GM19099 (cell line): ENCODE measurements around the gene NFKBIZ.
A peak's percentile ranks its signal among the peaks of the same experiment; 100 is the strongest.

ENCODE experiments used
- POLR2A ChIP-seq: IDR thresholded peaks from 3 replicates; pipeline ENCODE4 v1.6.1; 2011; ENCODE audit warnings: low read depth; ENCODE audit not compliant: insufficient read length; ENCODE audit errors: extremely low read depth

The NFKBIZ gene

GRCh38 chr3:101852983-101853840 is 3.9 kb downstream of the NFKBIZ start:
- TF ChIP-seq POLR2A = no peak

GRCh38 chr3:101853982-101854381 is 4.7 kb downstream of the NFKBIZ start:
- TF ChIP-seq POLR2A = no peak

- TF ChIP-seq POLR2A = no peak
Observed at GRCh38 chr3:101854608-101855304, 5.4 kb downstream of the NFKBIZ start.

GRCh38 chr3:101857301-101857741 is 8.0 kb downstream of the NFKBIZ start:
- TF ChIP-seq POLR2A = no peak

- peak; percentile 10 for TF ChIP-seq POLR2A
Observed at GRCh38 chr3:101858464-101859030, 9.2 kb downstream of the NFKBIZ start.

- no peak for TF ChIP-seq POLR2A
Observed at GRCh38 chr3:101859882-101860448, 10.7 kb downstream of the NFKBIZ start.

GRCh38 chr3:101861212-101861788 is 12.0 kb downstream of the NFKBIZ start:
- no peak for TF ChIP-seq POLR2A

GRCh38 chr3:101861789-101862415 is 12.6 kb downstream of the NFKBIZ start:
- TF ChIP-seq POLR2A = peak; percentile 36

GRCh38 chr3:101862416-101863165 is 13.3 kb downstream of the NFKBIZ start:
- TF ChIP-seq POLR2A = no peak

GRCh38 chr3:101865751-101866509 is 16.6 kb downstream of the NFKBIZ start:
- TF ChIP-seq POLR2A = no peak

GRCh38 chr3:101867511-101867910 is 18.2 kb downstream of the NFKBIZ start:
- TF ChIP-seq POLR2A = no peak

GRCh38 chr3:101867996-101868395 is 18.7 kb downstream of the NFKBIZ start:
- no peak for TF ChIP-seq POLR2A

GRCh38 chr3:101868534-101869464 is 19.5 kb downstream of the NFKBIZ start:
- no peak for TF ChIP-seq POLR2A

- no peak for TF ChIP-seq POLR2A
Observed at GRCh38 chr3:101870138-101870537, 20.8 kb downstream of the NFKBIZ start.
